HG03139 (cell line): ENCODE measurements around the gene CATSPERB.
"Not testable (repeated sequence)": the region's sequence is repeated elsewhere in the genome, so short reads cannot be mapped to it uniquely, and the experiment has no call there.

Experiments
- ATAC-seq: cut with Tn5 transposase; IDR thresholded peaks from one replicate; pipeline ENCODE4 v1.9.1; 2021; ENCODE audit not compliant: unreplicated experiment

CATSPERB gene

DNA sequence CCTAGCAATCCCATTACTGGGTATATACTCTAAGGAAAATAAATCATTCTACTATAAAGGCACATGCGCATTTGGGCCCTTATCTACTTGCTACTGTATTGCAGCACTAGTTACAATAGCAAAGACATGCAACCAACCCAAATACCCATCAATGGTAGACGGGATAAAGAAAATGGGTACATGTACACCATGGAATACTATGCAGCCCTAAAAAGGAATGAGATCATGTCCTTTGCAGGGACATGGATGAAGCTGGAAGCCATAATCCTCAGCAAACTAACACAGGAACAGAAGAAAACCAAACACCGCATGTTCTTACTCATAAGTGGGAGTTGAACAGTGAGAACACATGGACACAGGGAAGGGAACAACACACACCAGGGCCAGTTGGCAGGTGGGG lies 54.2 kb downstream of the CATSPERB start:
- ATAC-seq, result not testable (repeated sequence)

DNA sequence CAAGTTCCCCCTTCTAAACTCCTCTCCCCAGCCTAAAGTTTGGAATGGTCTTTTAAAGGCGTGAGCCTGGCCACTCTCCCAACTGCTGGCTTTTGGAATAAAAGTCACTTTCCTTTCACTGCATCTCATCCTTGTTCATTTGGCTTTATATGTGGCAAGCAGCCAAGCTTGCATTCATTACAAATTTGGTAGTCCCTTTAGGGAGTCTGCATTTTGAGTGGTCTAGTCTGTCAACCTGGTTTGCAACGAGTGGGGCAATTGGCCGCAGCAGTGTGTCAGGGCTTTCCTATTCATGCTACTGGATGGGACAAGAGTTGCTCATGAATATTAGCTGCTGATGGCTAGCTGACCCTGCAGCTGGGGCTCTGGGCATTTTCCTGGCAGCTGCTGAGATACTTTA lies 57.0 kb downstream of the CATSPERB start:
- ATAC-seq, result no peak

DNA sequence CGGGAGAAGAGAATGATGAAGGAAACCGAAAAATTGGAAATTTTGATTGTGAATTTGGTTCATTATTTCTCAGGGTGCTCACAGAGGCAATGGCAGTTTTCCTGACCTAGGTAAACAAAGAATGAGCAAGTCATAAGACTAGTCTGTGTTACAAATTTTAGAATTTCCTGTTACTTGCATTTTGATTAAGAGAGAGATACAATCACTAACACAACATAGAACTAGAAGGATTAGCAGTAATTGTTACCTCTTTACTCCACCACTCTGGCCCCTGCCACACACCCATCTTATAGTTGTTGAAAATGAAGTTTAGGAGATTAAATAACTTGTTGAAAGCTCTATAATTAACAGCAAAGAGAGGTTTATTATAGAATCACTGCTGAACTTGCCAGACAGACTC lies 62.0 kb downstream of the CATSPERB start:
- ATAC-seq, result no peak

DNA sequence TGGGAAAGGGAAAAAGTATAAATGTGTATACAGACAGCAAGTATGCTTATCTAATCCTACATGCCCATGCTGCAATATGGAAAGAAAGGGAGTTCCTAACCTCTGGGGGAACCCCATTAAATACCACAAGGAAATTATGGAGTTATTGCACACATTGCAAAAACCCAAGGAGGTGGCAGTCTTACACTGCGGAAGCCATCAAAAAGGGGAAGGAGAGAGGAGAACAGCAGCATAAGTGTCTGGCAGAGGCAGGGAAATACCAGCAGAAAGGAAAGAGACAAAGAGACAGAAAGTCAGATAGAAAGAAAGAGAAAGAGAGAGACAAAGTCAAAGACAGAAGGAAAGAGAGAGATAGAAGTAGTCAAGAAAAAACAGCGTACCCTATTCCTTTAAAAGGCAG lies 64.8 kb downstream of the CATSPERB start:
- not testable (repeated sequence) for ATAC-seq

DNA sequence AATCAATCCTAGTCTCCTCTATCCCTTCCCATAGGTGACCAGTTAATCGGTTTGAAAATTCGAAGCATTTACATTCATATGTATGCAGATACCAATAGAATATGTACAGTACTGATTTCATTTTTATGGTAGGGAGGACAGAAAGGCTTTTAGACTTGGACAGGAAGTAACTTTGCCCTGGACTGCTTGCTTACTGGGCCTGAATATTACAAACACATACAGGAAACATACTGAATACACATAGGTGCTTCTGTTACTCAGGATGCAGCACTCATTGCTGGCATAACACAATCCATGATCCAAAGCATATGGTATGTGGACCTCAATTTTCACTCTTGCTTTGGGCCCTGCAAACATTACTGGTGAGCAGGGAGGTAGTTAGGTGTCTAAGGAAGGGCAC lies 71.1 kb downstream of the CATSPERB start:
- no peak for ATAC-seq

DNA sequence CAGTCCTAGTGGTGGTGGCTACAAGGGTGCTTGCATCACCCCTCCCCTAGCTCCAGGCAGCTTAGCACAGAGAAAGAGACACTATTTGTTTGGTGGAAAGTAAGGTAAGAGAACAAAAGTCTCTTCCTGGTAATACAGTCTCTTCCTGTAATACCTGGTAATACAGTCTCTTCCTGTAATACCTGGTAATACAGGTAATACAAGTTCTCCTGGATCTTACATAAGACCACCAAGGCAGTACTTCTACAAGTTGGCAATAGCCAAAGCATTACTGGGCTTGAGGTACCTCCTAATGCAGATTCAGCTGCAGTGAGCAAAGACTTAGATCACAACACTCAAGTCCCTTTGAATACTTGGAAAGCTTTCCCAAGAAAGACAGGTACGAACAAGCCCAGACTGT lies 77.0 kb downstream of the CATSPERB start:
- ATAC-seq, result no peak

DNA sequence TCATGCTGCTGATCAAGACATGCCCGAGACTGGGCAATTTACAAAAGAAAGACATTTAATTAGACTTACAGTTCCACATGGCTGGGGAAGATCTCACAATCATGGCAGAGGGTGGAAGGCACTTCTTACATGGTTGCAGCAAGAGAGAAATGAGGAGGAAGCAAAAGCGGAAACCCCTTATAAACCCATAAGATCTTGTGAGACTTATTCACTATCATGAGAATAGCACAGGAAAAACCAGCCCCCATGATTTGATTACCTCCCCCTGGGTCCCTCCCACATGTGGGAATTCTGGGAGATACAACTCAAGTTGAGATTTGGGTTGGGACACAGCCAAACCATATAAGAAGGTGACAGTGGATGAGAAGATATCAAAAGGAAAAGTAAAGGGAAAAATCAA lies 78.4 kb downstream of the CATSPERB start:
- no peak for ATAC-seq

DNA sequence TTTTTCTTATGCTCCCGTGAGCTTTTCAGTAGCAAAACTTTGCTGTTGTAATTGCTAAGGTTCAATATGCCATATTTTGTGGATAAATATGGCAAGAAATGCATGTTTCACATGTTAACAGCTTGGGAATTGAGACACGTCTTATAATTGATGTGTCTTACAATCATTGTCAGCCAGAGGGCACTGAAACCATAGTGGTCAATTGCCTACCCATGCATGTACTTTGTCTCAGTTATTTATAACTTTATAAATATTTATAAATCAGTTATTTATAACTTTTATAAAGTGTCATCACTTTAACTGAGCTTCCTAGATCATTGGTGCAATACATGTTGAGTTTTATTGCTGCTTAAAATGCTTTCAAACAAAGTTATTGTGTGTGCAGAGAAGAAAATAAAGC lies 82.0 kb downstream of the CATSPERB start:
- ATAC-seq, result no peak

DNA sequence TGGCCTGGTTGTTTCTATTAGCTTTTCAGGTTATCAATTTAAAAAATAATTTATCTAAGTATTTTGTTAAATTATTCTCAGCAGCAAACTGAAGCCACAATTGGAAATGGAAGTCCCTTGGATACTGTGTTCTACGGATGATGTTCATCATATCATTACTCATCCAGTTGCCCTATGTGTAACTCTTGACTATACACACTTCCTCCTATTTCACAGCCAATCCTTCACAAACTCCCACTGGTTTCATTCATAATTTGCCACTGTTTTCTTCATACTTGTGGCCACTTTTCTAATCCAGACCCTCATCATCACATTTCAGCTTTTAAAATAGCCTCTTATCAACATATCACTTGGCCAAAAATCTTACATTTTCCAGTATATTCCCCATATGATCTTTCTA lies 84.0 kb downstream of the CATSPERB start:
- no peak for ATAC-seq

DNA sequence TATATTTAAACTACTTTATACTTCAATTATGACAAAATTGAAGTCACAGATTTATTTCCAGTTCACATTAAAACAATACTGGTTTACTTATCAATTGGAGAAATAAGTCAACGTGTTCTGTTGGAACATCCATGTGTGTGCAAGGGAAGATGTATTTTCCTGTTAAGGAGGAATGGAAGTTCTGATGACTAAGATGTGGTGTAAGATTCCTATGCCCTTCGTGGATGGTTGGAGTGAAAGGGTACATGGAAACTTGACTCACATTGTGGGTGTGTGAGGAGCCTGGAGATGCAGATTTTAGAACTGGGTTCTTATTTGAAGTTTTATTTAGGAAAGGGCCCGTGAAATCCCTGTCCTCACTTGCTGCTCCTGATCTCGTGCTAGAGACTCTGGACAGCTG lies 95.3 kb downstream of the CATSPERB start:
- no peak for ATAC-seq

DNA sequence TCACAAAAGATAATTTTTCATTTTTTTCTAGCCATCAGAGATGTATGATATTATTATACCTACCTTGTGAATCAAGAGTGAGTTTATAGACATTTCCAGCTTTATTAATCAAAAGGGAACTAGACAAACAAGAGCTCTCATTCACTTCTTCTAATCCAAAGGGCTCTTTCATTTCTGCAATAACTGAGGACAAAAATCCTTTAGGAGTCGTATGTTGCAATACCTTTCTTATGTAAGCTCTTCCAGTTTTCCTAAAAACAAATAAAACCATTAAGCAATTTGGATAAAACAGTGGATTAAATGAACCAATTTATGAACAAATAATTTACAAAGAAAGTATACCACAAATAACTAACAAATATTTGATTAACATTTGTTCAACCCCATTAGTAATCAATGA lies 107.1 kb downstream of the CATSPERB start:
- ATAC-seq, result no peak

DNA sequence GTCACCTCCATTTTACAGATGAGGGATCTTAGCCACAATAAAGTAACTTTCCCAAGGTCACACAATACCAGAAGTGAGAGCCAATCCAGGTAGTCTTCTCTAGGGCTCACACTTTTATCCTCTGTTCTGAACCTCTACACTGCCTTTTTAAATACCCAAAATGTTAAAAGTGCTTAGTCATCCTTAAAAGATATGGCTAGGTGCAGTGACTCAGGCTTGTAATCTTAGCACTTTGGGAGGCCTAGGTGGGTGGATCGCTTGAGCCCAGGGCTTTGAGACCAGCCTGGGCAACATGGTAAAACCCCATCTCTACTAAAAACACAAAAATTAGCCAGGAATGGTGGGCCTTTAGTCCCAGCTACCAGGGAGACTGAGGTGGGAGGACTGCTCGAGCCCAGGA lies 117.7 kb downstream of the CATSPERB start:
- ATAC-seq, result no peak

DNA sequence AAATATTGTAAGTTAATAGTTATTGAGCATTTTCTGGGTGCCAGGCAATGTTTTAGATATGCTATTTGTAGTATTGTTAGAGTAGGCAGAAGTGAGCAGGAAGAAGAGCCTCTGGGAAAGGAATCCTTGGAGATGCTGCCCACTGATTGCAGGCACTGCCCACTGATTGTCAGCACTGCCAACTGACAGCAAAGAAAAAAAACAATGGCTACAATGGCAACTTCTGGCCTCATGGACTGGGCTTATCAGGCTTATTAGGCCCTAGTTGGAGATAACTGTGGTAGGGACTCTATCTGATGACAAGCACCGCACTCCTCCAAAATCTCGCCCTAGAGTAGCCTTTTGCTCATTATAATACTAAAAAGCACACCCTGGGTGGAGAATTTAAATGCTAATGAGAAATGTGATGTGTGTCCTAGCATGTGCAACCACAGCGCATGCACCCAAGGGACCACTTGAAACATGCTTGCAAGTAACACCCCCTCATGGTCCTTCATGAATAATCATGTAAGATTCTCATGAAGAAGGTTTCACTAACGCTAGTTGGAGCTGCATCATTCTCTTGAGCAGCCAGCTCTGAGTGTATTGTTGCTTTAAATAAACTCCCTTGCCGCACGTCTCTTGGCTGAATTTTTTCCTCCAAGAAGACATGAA lies 118.3 kb downstream of the CATSPERB start:
- ATAC-seq, result no peak

DNA sequence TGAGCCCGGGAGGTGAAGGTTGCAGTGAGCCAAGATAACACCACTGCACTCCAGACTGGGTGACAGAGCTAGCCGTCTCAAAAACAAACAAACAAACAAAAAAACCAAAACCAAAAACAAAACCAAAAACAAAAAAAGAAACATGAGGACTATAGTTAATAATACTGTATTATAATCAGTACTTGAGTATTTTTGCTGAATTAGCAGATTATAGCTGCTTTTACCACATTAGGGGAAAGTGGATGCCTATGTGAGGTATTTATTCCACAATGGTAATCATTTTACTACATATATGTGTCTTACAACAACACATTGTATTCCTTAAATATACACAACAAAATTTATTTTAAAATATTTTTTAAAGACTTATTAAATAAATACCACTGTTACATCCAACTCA lies 120.4 kb downstream of the CATSPERB start:
- no peak for ATAC-seq

DNA sequence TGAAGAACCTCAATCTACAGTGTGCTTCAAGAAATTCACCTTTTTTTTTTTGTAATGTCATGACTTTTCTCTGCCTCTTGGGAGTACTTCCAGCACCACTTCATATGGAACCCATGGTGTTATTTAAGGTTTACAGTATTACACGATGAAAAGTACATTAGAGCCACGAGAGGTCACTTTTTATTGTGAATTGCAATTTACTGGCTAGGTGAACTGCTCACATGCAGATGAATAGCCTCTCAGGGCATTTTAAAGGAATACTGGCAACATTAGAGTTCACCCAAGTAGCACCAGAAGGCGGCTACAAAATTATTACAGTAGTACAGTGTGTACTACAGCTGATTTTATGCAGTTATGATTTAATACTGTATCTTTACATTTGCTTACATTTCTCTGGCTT lies 122.7 kb downstream of the CATSPERB start:
- ATAC-seq, result no peak

DNA sequence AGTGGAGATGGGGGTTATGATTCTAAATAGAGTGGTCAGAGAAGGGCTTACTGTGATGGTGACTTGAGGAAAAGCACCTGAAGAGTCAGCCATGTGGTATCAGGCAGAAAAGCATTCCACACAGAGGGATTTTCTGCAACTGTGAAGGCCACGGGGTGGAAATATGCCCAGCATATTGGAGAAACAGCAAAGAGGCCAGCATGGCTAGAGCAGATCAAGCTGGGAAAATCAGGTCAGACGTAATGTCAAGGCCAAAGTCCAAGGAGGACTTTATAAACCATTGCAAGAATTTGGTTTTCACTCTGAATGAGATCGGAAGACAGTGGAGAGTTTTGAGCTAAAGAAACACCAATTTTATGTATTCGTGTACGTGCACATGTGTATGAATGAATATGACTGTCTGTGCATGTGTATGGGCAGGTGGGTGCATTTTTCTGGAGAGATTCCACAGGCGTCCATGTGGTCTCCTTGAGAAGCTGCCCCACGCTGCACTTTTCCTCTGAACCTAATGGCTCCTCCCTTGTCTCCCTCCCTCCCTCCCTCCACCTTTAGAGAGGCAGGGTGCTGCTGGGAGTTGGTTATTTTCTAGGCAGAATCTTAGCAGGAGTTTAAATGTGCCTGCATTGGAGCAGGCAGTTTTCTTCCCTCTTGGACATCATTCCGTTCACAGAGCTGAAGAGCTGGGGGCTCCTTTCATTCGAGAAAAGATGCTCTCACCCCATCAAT lies 124.4 kb downstream of the CATSPERB start:
- no peak for ATAC-seq

DNA sequence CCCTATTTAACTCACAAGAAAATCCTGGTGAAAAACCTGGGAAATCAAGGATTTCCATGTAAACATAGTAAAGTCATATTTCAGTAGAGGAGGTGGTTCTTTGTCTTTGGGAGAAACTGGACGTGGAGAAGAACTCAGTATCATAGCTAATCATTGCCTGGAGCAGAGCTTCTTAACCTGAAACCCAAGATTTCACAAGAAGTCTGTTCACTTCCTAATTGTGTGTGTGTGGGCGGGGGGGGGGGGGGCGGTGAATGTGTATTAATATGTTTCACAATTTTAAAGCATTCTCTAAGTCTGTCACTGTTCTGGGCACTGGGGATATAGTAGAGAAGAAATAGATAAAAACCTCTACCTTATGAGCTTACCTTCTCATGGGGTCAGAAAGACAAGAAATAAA lies 125.0 kb downstream of the CATSPERB start:
- no peak for ATAC-seq

DNA sequence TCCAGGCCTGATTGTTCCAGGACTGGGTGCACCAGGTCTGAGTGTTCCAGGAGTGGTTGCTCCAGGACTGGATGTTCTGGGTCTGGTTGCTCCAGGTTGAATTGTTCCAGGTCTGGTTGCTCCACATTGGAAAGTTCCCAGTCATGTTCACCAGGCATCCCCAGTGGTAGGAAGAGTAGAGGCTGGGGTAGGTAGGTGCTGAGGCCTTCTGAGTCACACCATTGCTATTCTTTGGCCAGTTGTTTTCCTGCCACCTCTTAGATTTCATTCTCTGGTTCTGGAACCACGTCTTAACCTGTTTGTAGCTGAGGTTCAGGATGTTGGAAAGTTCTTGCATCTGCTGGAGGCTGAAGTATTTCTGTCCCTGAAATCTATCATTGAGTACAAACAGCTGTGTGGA lies 127.3 kb downstream of the CATSPERB start:
- not testable (repeated sequence) for ATAC-seq

DNA sequence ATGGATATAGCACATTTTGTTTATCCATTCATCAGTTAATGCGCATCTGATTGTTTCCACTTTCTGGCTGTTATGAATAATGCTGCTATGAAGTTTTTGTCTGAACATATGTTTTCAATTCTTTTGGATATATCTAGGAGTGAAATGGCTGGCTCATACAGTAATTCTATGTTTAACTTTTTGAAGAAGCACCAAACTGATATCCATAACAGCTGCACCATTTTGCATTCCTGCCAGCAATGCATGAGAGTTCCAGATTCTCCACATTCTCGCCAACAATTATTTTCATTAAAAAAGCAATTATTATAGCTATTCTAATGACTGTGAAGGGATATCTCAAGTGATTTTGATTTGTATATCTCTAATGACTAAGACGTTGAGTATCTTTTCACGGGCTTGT lies 131.9 kb downstream of the CATSPERB start:
- no peak for ATAC-seq

DNA sequence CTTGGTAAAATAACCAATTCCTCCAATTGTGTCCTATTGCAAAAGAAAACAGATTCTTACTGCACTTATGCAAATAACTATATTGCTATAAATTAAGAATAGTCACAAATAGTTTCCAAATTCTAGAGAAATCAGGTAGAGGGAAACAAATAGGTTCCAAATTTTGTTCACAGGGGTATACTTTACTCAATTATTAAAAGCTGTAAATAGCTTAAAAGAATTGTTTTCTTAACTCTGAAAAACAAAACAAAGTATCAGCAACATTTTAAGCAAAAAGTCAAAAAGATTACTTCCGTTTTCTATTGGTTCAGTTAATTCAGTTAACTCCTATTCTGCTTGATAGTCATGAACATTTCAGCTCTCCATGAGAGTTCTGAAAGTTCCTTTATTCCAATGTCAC lies 136.2 kb downstream of the CATSPERB start:
- ATAC-seq, result no peak

DNA sequence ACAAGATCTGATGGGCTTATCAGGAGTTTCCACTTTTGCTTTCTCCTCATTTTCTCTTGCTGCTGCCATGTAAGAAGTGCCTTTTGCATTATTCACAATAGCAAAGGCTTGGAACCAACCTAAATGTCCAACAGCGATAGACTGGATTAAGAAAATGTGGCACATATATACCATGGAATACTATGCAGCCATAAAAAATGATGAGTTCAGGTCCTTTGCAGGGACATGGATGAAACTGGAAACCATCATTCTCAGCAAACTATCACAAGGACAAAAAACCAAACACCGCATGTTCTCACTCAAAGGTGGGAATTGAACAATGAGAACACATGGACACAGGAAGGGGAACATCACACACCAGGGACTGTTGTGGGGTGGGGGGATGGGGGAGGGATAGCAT lies 137.9 kb downstream of the CATSPERB start:
- not testable (repeated sequence) for ATAC-seq

DNA sequence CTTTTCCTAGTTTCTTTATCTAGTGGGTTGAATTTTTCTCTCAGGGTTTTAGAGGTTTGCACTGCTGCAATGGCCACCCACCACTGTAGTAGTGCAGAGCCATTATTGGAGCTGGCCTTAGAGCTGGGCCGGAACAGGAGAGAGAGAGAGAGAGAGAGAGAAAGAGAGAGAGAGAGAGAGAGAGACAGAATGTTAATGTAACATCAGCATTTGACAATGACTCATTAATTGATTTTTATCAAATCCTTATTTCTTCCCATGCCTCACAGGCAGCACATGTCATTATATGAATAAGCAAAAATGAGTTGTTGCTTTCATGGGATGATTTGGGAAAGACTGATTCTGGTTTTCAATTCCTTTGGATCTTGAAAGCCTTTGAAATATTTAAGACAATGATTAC lies 145.5 kb downstream of the CATSPERB start:
- ATAC-seq, result no peak

DNA sequence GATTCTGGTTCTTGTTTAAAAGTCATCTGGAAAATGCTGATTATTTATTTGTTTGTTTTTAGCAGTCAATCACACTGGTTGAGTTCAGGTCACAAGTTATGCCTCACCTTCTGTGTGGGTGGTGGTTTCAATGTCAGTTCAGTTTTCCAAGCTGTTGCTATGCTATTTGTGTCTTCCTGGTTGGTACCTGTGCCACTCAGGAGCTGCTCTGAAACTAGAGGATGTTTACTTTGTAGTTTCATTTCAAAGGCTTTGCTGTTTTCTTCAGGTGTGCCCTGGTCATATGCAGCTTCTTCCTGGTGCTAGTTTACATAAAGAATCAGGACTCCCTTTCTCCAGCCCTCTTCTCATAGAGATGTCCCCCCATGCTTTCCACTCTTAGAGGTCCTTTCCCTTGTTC lies 146.0 kb downstream of the CATSPERB start:
- ATAC-seq, result no peak
